B cell (primary cell): ENCODE data around the gene MRPS15.

Experiments used
- CTCF ChIP-seq: fragments of 200-600 bp; IDR thresholded peaks from one replicate; pipeline ENCODE4 v1.8.0; 2022; ENCODE audit warnings: antibody characterized with exemption, mild to moderate bottlenecking
- EZH2 ChIP-seq: IDR thresholded peaks from 2 replicates; pipeline ENCODE4 v1.6.1; 2012; ENCODE audit warnings: borderline replicate concordance, low read depth, mild to moderate bottlenecking, moderate library complexity, low read length; ENCODE audit not compliant: insufficient read depth, poor library complexity, severe bottlenecking

DNA sequence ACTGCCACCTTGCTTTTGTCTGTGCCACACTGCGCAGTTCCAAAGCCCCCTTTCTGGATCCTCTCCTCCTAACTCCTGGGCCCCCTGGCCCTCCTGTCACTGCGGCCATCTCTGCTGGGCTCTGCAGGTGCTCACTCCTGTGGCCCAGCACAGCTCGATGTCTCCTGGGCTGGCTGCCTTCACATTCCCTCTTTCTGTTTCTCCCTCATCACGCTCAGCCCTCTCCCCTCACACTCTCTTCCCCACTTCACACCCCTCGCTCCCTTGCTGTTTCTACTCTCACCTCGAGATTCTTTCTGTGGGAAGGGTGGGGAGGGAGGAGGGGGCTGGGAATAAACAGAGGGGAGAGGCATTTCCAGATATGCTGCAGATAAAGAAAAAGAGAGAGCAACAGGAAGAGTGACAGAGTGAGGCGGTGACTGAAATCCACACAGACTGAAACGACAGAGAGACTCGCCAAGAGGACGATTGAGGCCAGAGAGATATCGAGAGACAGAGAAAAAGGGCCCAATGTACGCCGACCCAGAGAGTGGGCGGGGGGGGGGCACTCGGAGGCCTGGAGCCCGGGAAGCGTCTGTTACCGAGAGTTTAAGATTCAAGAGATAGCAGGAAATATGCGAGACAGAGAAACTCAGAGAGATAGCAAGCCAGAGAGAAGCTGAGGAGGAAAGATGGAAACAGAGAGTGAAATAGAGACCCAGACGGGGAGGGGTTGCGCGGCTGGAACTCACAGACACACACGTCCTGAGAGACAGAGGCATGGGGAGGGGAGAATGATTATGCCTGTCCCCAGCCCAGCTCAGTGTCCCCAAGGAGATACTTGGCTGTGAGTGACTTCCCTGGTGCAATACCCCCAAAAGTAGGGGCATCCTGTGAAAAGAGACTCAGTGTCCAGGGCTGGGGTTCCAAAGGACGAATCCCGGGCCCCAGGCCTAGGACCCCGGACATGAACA is 17.9 kb upstream of the MRPS15 start:
- TF ChIP-seq CTCF (no peak), EZH2 (no peak)
